K562 (cell line): Measurements from ENCODE around the gene MAST3. TPM values are rescaled to one million over a fixed set of nuclear protein-coding genes. Genes with fewer than 3 reads are reported as not detected.
A peak's percentile ranks its signal among the peaks of the same experiment; 100 is the strongest.

ENCODE experiments used
- ATAC-seq: fragments of 200-7000 bp; cut with Tn5 transposase; 3 replicates; pipeline ENCODE4 v1.9.1; 2020; ENCODE audit warnings: moderate library complexity
- BruUV-seq: library from RNA; stranded (reverse); fragments of 400-500 nt; replicated peaks from 2 replicates; lab custom pipeline; 2021; lab: Mats Ljungman, UMichigan
- CTCF ChIA-PET: fragments of 300-600 bp; formaldehyde crosslinking; extraction: SDS; loops from one replicate; lab custom pipeline; 2021; ENCODE audit warnings: low intra/inter-chr PET ratio; lab: Yijun Ruan, JAX
- POLR2A ChIA-PET: fragments of 300-600, 350-650 bp; sonication (Branson Sonifier 250); formaldehyde crosslinking; extraction: SDS; loops from one replicate; lab custom pipeline; 2021; ENCODE audit warnings: antibody characterized with exemption, inconsistent platforms; lab: Yijun Ruan, JAX
- DNase-seq, 4 experiments: peaks; one replicate each; pipeline versions ENCODE4 v3.0.0 to v3.0.0-alpha.2; 2011 to 2018; ENCODE audit warnings: low spot score in 3 of 4, mixed read lengths in 3 of 4; ENCODE audit errors: extremely low read depth in 1 of 4
- FAIRE-seq: peaks from 2 replicates; lab custom pipeline; 2011; peaks lifted over from hg19 to GRCh38; lab: Jason Lieb, UNC
- H2AFZ ChIP-seq: 2 replicates; pipeline ENCODE4 v1.6.0; 2011; ENCODE audit warnings: low read depth, low read length, control low read depth, inconsistent platforms
- H3K27ac ChIP-seq: fragments of 200-600 bp; 3 replicates; pipeline ENCODE4 v1.8.0; 2011; ENCODE audit warnings: low read depth, mild to moderate bottlenecking, control low read depth, inconsistent platforms, low read length, moderate library complexity, mixed read lengths; ENCODE audit errors: extremely low read depth
- H3K27me3 ChIP-seq, 2 experiments: fragments of 300-600 bp in 1 of 2; 2 replicates in 1 of 2; 3 replicates in 1 of 2; pipeline versions ENCODE4 v1.6.0 to v1.8.0; 2011; ENCODE audit warnings: inconsistent platforms in 2 of 2, low read length in 2 of 2, mild to moderate bottlenecking in 1 of 2, mixed read lengths in 1 of 2, moderate library complexity in 1 of 2; ENCODE audit not compliant: control insufficient read depth in 2 of 2, insufficient read depth in 2 of 2
- H3K36me3 ChIP-seq: fragments of 300-600 bp; 3 replicates; pipeline ENCODE4 v1.8.0; 2011; ENCODE audit warnings: mild to moderate bottlenecking, low read length, inconsistent platforms; ENCODE audit not compliant: control insufficient read depth, insufficient read depth
- H3K4me1 ChIP-seq, 2 experiments: fragments of 200-600 bp in 1 of 2; replicated peaks in 1 of 2; 2 replicates in 1 of 2; 3 replicates in 1 of 2; pipeline versions ENCODE4 v1.5.1 to v1.8.0; 2011; ENCODE audit warnings: inconsistent platforms in 2 of 2, low read length in 2 of 2, mild to moderate bottlenecking in 1 of 2, mixed read lengths in 1 of 2, moderate library complexity in 1 of 2; ENCODE audit not compliant: control insufficient read depth in 2 of 2, insufficient read depth in 2 of 2
- H3K4me2 ChIP-seq: 2 replicates; pipeline ENCODE4 v1.6.1; 2011; ENCODE audit warnings: low read length, control low read depth, inconsistent platforms, mixed read lengths; ENCODE audit not compliant: insufficient read depth
- H3K4me3 ChIP-seq: fragments of 200-600 bp; sonication (generic), shearing (Covaris generic); 2 replicates; pipeline ENCODE4 v1.5.1; 2016; ENCODE audit warnings: control low read depth, inconsistent platforms
- H3K79me2 ChIP-seq: fragments of 200-600 bp; 3 replicates; pipeline ENCODE4 v1.8.0; 2011; ENCODE audit warnings: low read length, inconsistent platforms; ENCODE audit not compliant: control insufficient read depth, insufficient read depth
- H3K9ac ChIP-seq, 2 experiments: 2 replicates each; pipeline versions ENCODE4 v1.6.0 to v1.6.1; 2011; ENCODE audit warnings: low read depth in 2 of 2, low read length in 2 of 2, control low read depth in 1 of 2, inconsistent platforms in 1 of 2, mild to moderate bottlenecking in 1 of 2, mixed read lengths in 1 of 2; ENCODE audit not compliant: insufficient read depth in 1 of 2
- H3K9me1 ChIP-seq: one replicate; pipeline ENCODE4 v1.6.0; 2011; ENCODE audit warnings: inconsistent platforms, mild to moderate bottlenecking, low read length, moderate library complexity; ENCODE audit not compliant: control insufficient read depth, insufficient read depth
- H3K9me3 ChIP-seq: replicated peaks from 2 replicates; pipeline ENCODE4 v1.5.1; 2011; ENCODE audit warnings: low read depth, low read length, inconsistent platforms; ENCODE audit not compliant: control insufficient read depth, insufficient read depth
- H4K20me1 ChIP-seq: replicated peaks from 2 replicates; pipeline ENCODE4 v1.6.1; 2011; ENCODE audit warnings: low read length, inconsistent platforms, mixed read lengths; ENCODE audit not compliant: control insufficient read depth, insufficient read depth
- ARID3A ChIP-seq: IDR thresholded peaks from 2 replicates; pipeline ENCODE4 v1.6.1; 2012; ENCODE audit warnings: low read depth, low read length, improper control_type of control experiment, borderline replicate concordance
- CSDE1 ChIP-seq, 2 experiments: fragments of 450-650 bp; IDR thresholded peaks; 2 replicates each; pipeline ENCODE4 v1.6.1; 2016; ENCODE audit warnings: mild to moderate bottlenecking in 1 of 2
- CXXC5 ChIP-seq: fragments of 250-450 bp; sonication (Bioruptor Pico); IDR thresholded peaks from 2 replicates; pipeline ENCODE4 v1.8.0; 2022; ENCODE audit warnings: inconsistent platforms, mild to moderate bottlenecking, moderate library complexity
- E4F1 ChIP-seq: fragments of 250-450 bp; sonication (Bioruptor Pico); IDR thresholded peaks from 2 replicates; pipeline ENCODE4 v1.5.0; 2021; ENCODE audit warnings: mild to moderate bottlenecking, borderline replicate concordance
- IRF9 ChIP-seq: fragments of 450-650 bp; IDR thresholded peaks from 2 replicates; pipeline ENCODE4 v1.6.1; 2016; ENCODE audit warnings: missing biosample characterization, missing genetic modification characterization
- YBX1 ChIP-seq: fragments of 450-650 bp; IDR thresholded peaks from 2 replicates; pipeline ENCODE4 v1.7.1; 2016; ENCODE audit warnings: mild to moderate bottlenecking
- ZEB2 ChIP-seq: fragments of 450-650 bp; IDR thresholded peaks from 2 replicates; pipeline ENCODE4 v1.6.1; 2016
- ZFP1 ChIP-seq: fragments of 450-650 bp; formaldehyde crosslinking; IDR thresholded peaks from 2 replicates; pipeline ENCODE4 v1.4.0; 2020; ENCODE audit warnings: mild to moderate bottlenecking, mixed read lengths
- ZNF512 ChIP-seq: IDR thresholded peaks from 2 replicates; pipeline ENCODE4 v1.6.1; 2016; ENCODE audit warnings: missing genetic modification characterization, missing compliant biosample characterization
- WGBS: fragments of 100-300 bp; shearing (Covaris generic); methylation state at CpG from one replicate; pipeline ENCODE4 v1.1.6; 2016; ENCODE audit warnings: low coverage, mixed read lengths; ENCODE audit not compliant: insufficient coverage; ENCODE audit errors: missing lambda C conversion rate; 5-methylcytosine and 5-hydroxymethylcytosine counted together
- in situ Hi-C: fragments of 300-500 bp; cut with MboI; formaldehyde crosslinking; loops from 4 replicates; pipeline ENCODE4 v1.15.0; 2018; ENCODE audit warnings: inconsistent platforms, mixed read lengths
- intact Hi-C: fragments of 100-400 bp; cut with micrococcal nuclease; formaldehyde crosslinking; loops from 2 replicates; pipeline ENCODE4 v1.14.2; 2022
- polyA plus RNA-seq, 8 experiments: library from polyadenylated mRNA; depleted of rRNA in 4 of 8; stranded (reverse) in 5 of 8; unstranded in 3 of 8; fragments of >200 nt; fragmentation: Nextera tagmentation in 2 of 8; fragmentation: Illumina TruSeq in 1 of 8; extraction: Ambion mirVana in 2 of 8; extraction: Trizol in 1 of 8; gene quantifications; 2 replicates each; pipeline versions ENCODE4 v1.2.1 to v1.2.3, GENCODE V29; 2011 to 2014; ENCODE audit warnings: inconsistent platforms in 1 of 8, missing spikeins in 1 of 8
- total RNA-seq, 7 experiments: library from RNA; depleted of rRNA in 6 of 7; stranded (reverse); fragments of >200 nt in 6 of 7; fragmentation: Illumina TruSeq in 2 of 7; extraction: Trizol in 2 of 7; gene quantifications; 2 replicates each; pipeline versions ENCODE4 v1.2.1 to v1.2.3, GENCODE V29; 2011 to 2021; ENCODE audit warnings: low replicate concordance in 1 of 7
- TF ChIP-seq, protein P1 (sequence below): fragments of 250-450 bp; sonication (Bioruptor Pico); IDR thresholded peaks from 2 replicates; pipeline ENCODE4 v1.5.1; 2021; ENCODE audit warnings: mild to moderate bottlenecking
- TF ChIP-seq, protein P2 (sequence below): fragments of 200-800 bp; sonication (Bioruptor generic); IDR thresholded peaks from 2 replicates; pipeline ENCODE4 v1.6.1; 2017; ENCODE audit warnings: missing genetic modification characterization, missing compliant biosample characterization

MAST3 gene
- total and polyA plus RNA-seq, 9 of the 15 experiments (the other 6 are each of a cell fraction or from before 2014, with no cell fraction given) = 0.94 to 9.9 (median 2.4) TPM

DNA sequence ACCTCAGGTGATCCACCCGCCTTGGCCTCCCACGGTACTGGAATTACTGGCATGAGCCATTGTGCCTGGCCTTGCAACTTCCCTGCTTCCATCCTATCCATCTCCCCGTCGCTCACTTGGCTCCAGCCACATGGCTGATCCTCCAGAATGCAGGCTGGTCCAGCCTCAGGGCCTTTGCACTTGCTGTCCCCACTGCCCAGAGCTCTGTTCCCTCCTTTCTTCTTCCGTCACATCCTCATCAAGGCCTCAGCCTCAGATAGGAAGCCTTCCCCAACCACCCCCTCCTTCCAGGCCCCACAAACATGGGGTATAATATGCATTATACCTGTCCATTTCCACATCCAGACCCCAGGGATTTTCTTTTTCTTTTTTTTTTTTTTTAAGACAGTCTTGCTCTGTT, 16.2 kb downstream of the MAST3 start:
- BruUV-seq = no TSS peak
- 63% methylated on average over 5 of the region's 5 CpGs for WGBS
- in situ Hi-C loops = no loop called here
- Histone ChIP-seq H3K36me3 (peaks cover 9% of the 10 kb centered on the region; the same call in 1 of the 3 replicates), H3K27ac (no peak overlapping the region), H3K4me3 (no peak overlapping the region), H4K20me1 (no peaks in the 10 kb centered on the region), H3K9me3 (no peaks in the 10 kb centered on the region), H3K27me3 (no peaks in the 10 kb centered on the region), H3K4me2 (no peak overlapping the region), H3K4me1 (peaks cover 20 to 39% of the 10 kb centered on the region in 2 experiments), H3K9me1 (no peaks in the 10 kb centered on the region), H2AFZ (no peak overlapping the region), H3K9ac (peak overlapping the region in 1 of 2 experiments; percentile 27; a peak in 1 of 4 replicates), H3K79me2 (peaks cover 8% of the 10 kb centered on the region; the same call in 2 of the 3 replicates)
- ChIA-PET CTCF (interaction anchor here (2.4 to 3.3 kb wide), 3 partner anchors 47 to 138 kb away, joined by 10 to 13 read pairs (median 12); no protein-coding TSS in a partner anchor), POLR2A (interaction anchor here (0.6 to 0.7 kb wide), 3 partner anchors 27 to 57 kb away, joined by 3 read pairs; partner anchors contain the start of gene IL12RB1)
- no peak for FAIRE-seq
- ATAC-seq = no peak
- DNase-seq = no peak
- intact Hi-C loops = loop anchor here (1.0 to 10.0 kb wide), 5 partner anchors 44 to 211 kb away; partner anchors contain the start of genes ARRDC2 and LSM4
- TF ChIP-seq CXXC5 (CRISPR knock-in tag) (no peak), ZFP1 (no peak), ZEB2 (no peak), IRF9 (tag) (no peak), ZNF512 (tag) (no peak), CSDE1 (IDR thresholded peaks at IDR 0.05) (no peak), ARID3A (no peak), YBX1 (no peak), E4F1 (no peak)
- TF ChIP-seq, protein P1, sequence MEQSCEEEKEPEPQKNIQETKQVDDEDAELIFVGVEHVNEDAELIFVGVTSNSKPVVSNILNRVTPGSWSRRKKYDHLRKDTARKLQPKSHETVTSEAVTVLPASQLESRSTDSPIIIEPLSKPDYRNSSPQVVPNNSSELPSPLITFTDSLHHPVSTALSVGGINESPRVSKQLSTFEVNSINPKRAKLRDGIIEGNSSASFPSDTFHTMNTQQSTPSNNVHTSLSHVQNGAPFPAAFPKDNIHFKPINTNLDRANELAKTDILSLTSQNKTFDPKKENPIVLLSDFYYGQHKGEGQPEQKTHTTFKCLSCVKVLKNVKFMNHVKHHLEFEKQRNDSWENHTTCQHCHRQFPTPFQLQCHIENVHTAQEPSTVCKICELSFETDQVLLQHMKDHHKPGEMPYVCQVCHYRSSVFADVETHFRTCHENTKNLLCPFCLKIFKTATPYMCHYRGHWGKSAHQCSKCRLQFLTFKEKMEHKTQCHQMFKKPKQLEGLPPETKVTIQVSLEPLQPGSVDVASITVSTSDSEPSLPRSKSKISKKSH = no peak
- TF ChIP-seq, protein P2, sequence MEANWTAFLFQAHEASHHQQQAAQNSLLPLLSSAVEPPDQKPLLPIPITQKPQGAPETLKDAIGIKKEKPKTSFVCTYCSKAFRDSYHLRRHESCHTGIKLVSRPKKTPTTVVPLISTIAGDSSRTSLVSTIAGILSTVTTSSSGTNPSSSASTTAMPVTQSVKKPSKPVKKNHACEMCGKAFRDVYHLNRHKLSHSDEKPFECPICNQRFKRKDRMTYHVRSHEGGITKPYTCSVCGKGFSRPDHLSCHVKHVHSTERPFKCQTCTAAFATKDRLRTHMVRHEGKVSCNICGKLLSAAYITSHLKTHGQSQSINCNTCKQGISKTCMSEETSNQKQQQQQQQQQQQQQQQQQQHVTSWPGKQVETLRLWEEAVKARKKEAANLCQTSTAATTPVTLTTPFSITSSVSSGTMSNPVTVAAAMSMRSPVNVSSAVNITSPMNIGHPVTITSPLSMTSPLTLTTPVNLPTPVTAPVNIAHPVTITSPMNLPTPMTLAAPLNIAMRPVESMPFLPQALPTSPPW (CRISPR knock-in tag) = no peak
